Loucy (cell line): ENCODE data around the gene ANXA4.

ENCODE experiments used
- H2AFZ ChIP-seq: fragments of 200-600 bp; sonication (generic); 2 replicates; pipeline ENCODE4 v1.6.0; 2016; ENCODE audit warnings: antibody characterized with exemption, mild to moderate bottlenecking, low read length, moderate library complexity
- H3F3A ChIP-seq: fragments of 200-600 bp; 2 replicates; pipeline ENCODE4 v1.6.0; 2016; ENCODE audit warnings: antibody characterized with exemption, low read depth, mild to moderate bottlenecking
- H3K27me3 ChIP-seq: fragments of 200-600 bp; sonication (generic); 2 replicates; pipeline ENCODE4 v1.6.1; 2014; ENCODE audit warnings: low read length, mild to moderate bottlenecking; ENCODE audit not compliant: insufficient read depth, poor library complexity, severe bottlenecking
- H3K36me3 ChIP-seq: fragments of 200-600 bp; sonication (generic); 2 replicates; pipeline ENCODE4 v1.6.1; 2016; ENCODE audit warnings: low read length; ENCODE audit not compliant: insufficient read depth
- H3K4me1 ChIP-seq: fragments of 200-600 bp; sonication (generic); 2 replicates; pipeline ENCODE4 v1.5.1; 2014; ENCODE audit warnings: low read length, mild to moderate bottlenecking; ENCODE audit not compliant: insufficient read depth, poor library complexity, severe bottlenecking
- H3K4me2 ChIP-seq: fragments of 200-600 bp; sonication (generic); 2 replicates; pipeline ENCODE4 v1.6.0; 2014; ENCODE audit warnings: antibody characterized with exemption, low read length, low read depth, mild to moderate bottlenecking; ENCODE audit not compliant: poor library complexity, severe bottlenecking
- H3K4me3 ChIP-seq: fragments of 200-600 bp; sonication (generic); 2 replicates; pipeline ENCODE4 v1.5.1; 2014; ENCODE audit warnings: low read length, mild to moderate bottlenecking, mixed read lengths; ENCODE audit not compliant: poor library complexity, severe bottlenecking
- H3K79me2 ChIP-seq: fragments of 200-600 bp; sonication (generic); 2 replicates; pipeline ENCODE4 v1.6.1; 2014; ENCODE audit warnings: low read length; ENCODE audit not compliant: insufficient read depth
- H3K9ac ChIP-seq: fragments of 200-600 bp; sonication (generic); 2 replicates; pipeline ENCODE4 v1.6.0; 2014; ENCODE audit warnings: mild to moderate bottlenecking, low read depth, low read length, moderate library complexity; ENCODE audit not compliant: poor library complexity, severe bottlenecking
- H3K9me2 ChIP-seq: fragments of 200-600 bp; sonication (generic); replicated peaks from 2 replicates; pipeline ENCODE4 v1.6.1; 2016; ENCODE audit warnings: low read depth, low read length, mixed read lengths
- H3K9me3 ChIP-seq: fragments of 200-600 bp; sonication (generic); 2 replicates; pipeline ENCODE4 v1.6.1; 2014; ENCODE audit warnings: mild to moderate bottlenecking, antibody characterized with exemption, low read length, low read depth; ENCODE audit not compliant: insufficient read depth
- H4K20me1 ChIP-seq: fragments of 200-600 bp; sonication (generic); 2 replicates; pipeline ENCODE4 v1.6.0; 2014; ENCODE audit warnings: antibody characterized with exemption, low read length, mild to moderate bottlenecking; ENCODE audit not compliant: insufficient read depth, poor library complexity, severe bottlenecking
- CTCF ChIP-seq: fragments of 200-600 bp; sonication (generic); conservative IDR thresholded peaks from 2 replicates; pipeline ENCODE4 v1.5.1; 2014; ENCODE audit warnings: mild to moderate bottlenecking, antibody characterized with exemption, low read length
- EZH2phosphoT487 ChIP-seq: fragments of 200-600 bp; IDR thresholded peaks from 2 replicates; pipeline ENCODE4 v1.6.1; 2018; ENCODE audit warnings: antibody characterized with exemption, mild to moderate bottlenecking, moderate library complexity, borderline replicate concordance

Gene ANXA4

GRCh38 chr2:69785358-69785757, 43.4 kb downstream of the ANXA4 start:
- Histone ChIP-seq H3K27me3 (no peaks in the 10 kb centered on the region), H4K20me1 (no peaks in the 10 kb centered on the region), H3K4me3 (no peak overlapping the region), H3K9me3 (no peaks in the 10 kb centered on the region), H3K4me1 (peaks cover 20% of the 10 kb centered on the region), H3K4me2 (no peak overlapping the region), H3K9me2 (no peaks in the 10 kb centered on the region), H3F3A (no peaks in the 10 kb centered on the region), H3K79me2 (no peaks in the 10 kb centered on the region), H3K36me3 (no peaks in the 10 kb centered on the region), H2AFZ (no peak overlapping the region), H3K9ac (no peak overlapping the region)
- TF ChIP-seq CTCF (no peak), EZH2phosphoT487 (no peak)

GRCh38 chr2:69786052-69786560, 44.2 kb downstream of the ANXA4 start:
- peaks cover 25% of the 10 kb centered on the region for H3K4me1 ChIP-seq
- no peaks in the 10 kb centered on the region for H4K20me1 ChIP-seq
- H3K27me3 ChIP-seq, result no peaks in the 10 kb centered on the region
- no peaks in the 10 kb centered on the region for H3K79me2 ChIP-seq
- H3F3A ChIP-seq, result no peaks in the 10 kb centered on the region
- H2AFZ ChIP-seq, result no peak overlapping the region
- H3K36me3 ChIP-seq, result no peaks in the 10 kb centered on the region
- H3K9ac ChIP-seq, result no peak overlapping the region
- H3K4me3 ChIP-seq, result no peak overlapping the region
- no peaks in the 10 kb centered on the region for H3K9me3 ChIP-seq
- no peak for TF ChIP-seq CTCF
- no peak overlapping the region for H3K4me2 ChIP-seq
- H3K9me2 ChIP-seq, result no peaks in the 10 kb centered on the region

GRCh38 chr2:69789175-69789721, 47.3 kb downstream of the ANXA4 start:
- TF ChIP-seq CTCF (no peak), EZH2phosphoT487 (no peak)
- Histone ChIP-seq H3K4me1 (peaks cover 21% of the 10 kb centered on the region), H3K4me3 (no peak overlapping the region), H3F3A (no peaks in the 10 kb centered on the region), H2AFZ (no peak overlapping the region), H3K4me2 (no peak overlapping the region), H3K27me3 (no peaks in the 10 kb centered on the region), H3K9me2 (no peaks in the 10 kb centered on the region), H3K36me3 (no peaks in the 10 kb centered on the region), H3K9ac (no peak overlapping the region), H4K20me1 (no peaks in the 10 kb centered on the region), H3K79me2 (no peaks in the 10 kb centered on the region), H3K9me3 (no peaks in the 10 kb centered on the region)
